Gastroesophageal sphincter (tissue), 4 donors: ENCODE results near the gene FKTN. TPM values are rescaled to one million over a fixed set of nuclear protein-coding genes. Genes with fewer than 3 reads are reported as not detected.

Experiments used
- ATAC-seq: fragments of 150-250 bp; one replicate; pipeline ENCODE4 v1.9.1; 2016; ENCODE audit warnings: mild to moderate bottlenecking, moderate library complexity
- H3K27ac ChIP-seq, 4 donors: fragments of 200-600 bp; sonication (generic) in 3 of 4; 1 replicate in 3 of 4; 2 replicates in 1 of 4; pipeline ENCODE4 v1.5.1; 2016 to 2019
- H3K27me3 ChIP-seq: fragments of 200-600 bp; sonication (generic); one replicate; pipeline ENCODE4 v1.5.1; 2019
- H3K36me3 ChIP-seq, 2 donors: fragments of 200-600 bp; sonication (generic); one replicate each; pipeline ENCODE4 v1.5.1; 2019; ENCODE audit warnings: control low read depth in 1 of 2
- H3K4me1 ChIP-seq, 3 donors: fragments of 200-600 bp; sonication (generic); 1 replicate in 2 of 3; 2 replicates in 1 of 3; pipeline ENCODE4 v1.5.1; 2016 to 2019; ENCODE audit warnings: control low read depth in 2 of 3
- H3K4me3 ChIP-seq, 2 donors: fragments of 200-600 bp; sonication (generic); one replicate each; pipeline ENCODE4 v1.5.1; 2019; ENCODE audit warnings: mild to moderate bottlenecking in 1 of 2, moderate library complexity in 1 of 2
- H3K9me3 ChIP-seq, 3 donors: fragments of 200-600 bp; sonication (generic); one replicate each; pipeline ENCODE4 v1.5.1; 2017 to 2019; ENCODE audit warnings: control low read depth in 2 of 3
- EP300 ChIP-seq: sonication (generic); formaldehyde crosslinking; IDR thresholded peaks from one replicate; pipeline ENCODE4 v1.6.1; 2017; ENCODE audit warnings: antibody characterized with exemption, mild to moderate bottlenecking
- POLR2A ChIP-seq, 2 donors: fragments of 450-650 bp; IDR thresholded peaks; one replicate each; pipeline ENCODE4 v1.6.1; 2017; ENCODE audit warnings: antibody characterized with exemption in 2 of 2, mild to moderate bottlenecking in 2 of 2, moderate library complexity in 1 of 2
- POLR2AphosphoS5 ChIP-seq: sonication (generic); formaldehyde crosslinking; IDR thresholded peaks from one replicate; pipeline ENCODE4 v1.6.1; 2017; ENCODE audit warnings: antibody characterized with exemption
- WGBS, 2 donors: methylation state at CpG; one replicate each; pipeline ENCODE4 v1.1.5; 2018; ENCODE audit warnings: low coverage in 1 of 2; 5-methylcytosine and 5-hydroxymethylcytosine counted together
- total RNA-seq, 4 donors: library from RNA; depleted of rRNA; stranded (reverse); fragments of >200 nt; gene quantifications; one replicate each; pipeline ENCODE4 v1.1.0, GENCODE V29; 2016
- TF ChIP-seq, protein P1 (sequence below), 4 experiments: fragments of 200-600 bp in 2 of 4; fragments of 450-650 bp in 2 of 4; sonication (generic) in 1 of 4; IDR thresholded peaks; one replicate each; pipeline ENCODE4 v1.5.1; 2017 to 2019; ENCODE audit warnings: antibody characterized with exemption in 4 of 4, mild to moderate bottlenecking in 2 of 4, moderate library complexity in 2 of 4

The FKTN gene
- total RNA-seq, 4 donors from 2014 or later, result 5.7 to 44.3 (median 9.0) TPM

- TF ChIP-seq POLR2AphosphoS5, result no peak
- no peak for TF ChIP-seq POLR2A (IDR thresholded peaks at IDR 0.05)
- TF ChIP-seq, protein P1, sequence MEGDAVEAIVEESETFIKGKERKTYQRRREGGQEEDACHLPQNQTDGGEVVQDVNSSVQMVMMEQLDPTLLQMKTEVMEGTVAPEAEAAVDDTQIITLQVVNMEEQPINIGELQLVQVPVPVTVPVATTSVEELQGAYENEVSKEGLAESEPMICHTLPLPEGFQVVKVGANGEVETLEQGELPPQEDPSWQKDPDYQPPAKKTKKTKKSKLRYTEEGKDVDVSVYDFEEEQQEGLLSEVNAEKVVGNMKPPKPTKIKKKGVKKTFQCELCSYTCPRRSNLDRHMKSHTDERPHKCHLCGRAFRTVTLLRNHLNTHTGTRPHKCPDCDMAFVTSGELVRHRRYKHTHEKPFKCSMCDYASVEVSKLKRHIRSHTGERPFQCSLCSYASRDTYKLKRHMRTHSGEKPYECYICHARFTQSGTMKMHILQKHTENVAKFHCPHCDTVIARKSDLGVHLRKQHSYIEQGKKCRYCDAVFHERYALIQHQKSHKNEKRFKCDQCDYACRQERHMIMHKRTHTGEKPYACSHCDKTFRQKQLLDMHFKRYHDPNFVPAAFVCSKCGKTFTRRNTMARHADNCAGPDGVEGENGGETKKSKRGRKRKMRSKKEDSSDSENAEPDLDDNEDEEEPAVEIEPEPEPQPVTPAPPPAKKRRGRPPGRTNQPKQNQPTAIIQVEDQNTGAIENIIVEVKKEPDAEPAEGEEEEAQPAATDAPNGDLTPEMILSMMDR (IDR thresholded peaks at IDR 0.05), result no peak
- no peak for TF ChIP-seq EP300
- H3K36me3 ChIP-seq, result no peaks in the 10 kb centered on the region
- H3K27ac ChIP-seq, result no peak overlapping the region
- no peaks in the 10 kb centered on the region for H3K27me3 ChIP-seq
- no peak for ATAC-seq
- no peaks in the 10 kb centered on the region for H3K9me3 ChIP-seq
- H3K4me1 ChIP-seq, result no peaks in the 10 kb centered on the region
- 29 to 59% methylated on average over 3 to 8 of the region's 8 CpGs for WGBS, 2 donors
- H3K4me3 ChIP-seq, result no peak overlapping the region
Measured at GRCh38 chr9:105679257-105680022, 121.5 kb downstream of the FKTN start.

DNA sequence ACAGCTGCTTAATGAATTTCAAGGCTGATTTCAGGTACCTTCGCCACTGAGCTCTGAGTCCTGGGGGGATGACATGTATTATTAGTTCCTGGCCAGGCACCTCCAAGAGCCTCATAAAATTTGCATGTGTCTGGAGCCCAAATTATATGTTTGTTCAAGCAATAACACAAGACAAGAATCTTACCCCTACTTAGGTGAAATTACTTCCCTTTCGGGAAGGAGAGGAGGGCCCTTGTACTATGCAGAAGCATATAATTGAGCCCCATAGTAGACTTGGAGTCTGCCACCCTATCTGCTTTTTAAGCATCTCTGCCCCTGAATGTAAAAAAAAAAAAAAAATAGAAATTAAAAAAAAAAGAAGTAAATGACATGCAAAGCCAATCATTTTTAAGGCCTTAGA lies 123.4 kb downstream of the FKTN start:
- 84 to 100% methylated on average over 2 of the region's 2 CpGs for WGBS, 2 donors
- no peak overlapping the region for H3K27ac ChIP-seq
- H3K9me3 ChIP-seq, result no peaks in the 10 kb centered on the region
- no peaks in the 10 kb centered on the region for H3K4me1 ChIP-seq
- no peaks in the 10 kb centered on the region for H3K36me3 ChIP-seq
- H3K4me3 ChIP-seq, result no peak overlapping the region
- ATAC-seq, result no peak
- no peaks in the 10 kb centered on the region for H3K27me3 ChIP-seq
- no peak for TF ChIP-seq POLR2AphosphoS5
- TF ChIP-seq, protein P1 (IDR thresholded peaks at IDR 0.05), result no peak
- no peak for TF ChIP-seq EP300
- TF ChIP-seq POLR2A (IDR thresholded peaks at IDR 0.05), result no peak

- no CpG with 5 or more reads among the region's 1 CpG for WGBS, 2 donors
Measured at GRCh38 chr9:105681724-105682123, 123.8 kb downstream of the FKTN start.

DNA sequence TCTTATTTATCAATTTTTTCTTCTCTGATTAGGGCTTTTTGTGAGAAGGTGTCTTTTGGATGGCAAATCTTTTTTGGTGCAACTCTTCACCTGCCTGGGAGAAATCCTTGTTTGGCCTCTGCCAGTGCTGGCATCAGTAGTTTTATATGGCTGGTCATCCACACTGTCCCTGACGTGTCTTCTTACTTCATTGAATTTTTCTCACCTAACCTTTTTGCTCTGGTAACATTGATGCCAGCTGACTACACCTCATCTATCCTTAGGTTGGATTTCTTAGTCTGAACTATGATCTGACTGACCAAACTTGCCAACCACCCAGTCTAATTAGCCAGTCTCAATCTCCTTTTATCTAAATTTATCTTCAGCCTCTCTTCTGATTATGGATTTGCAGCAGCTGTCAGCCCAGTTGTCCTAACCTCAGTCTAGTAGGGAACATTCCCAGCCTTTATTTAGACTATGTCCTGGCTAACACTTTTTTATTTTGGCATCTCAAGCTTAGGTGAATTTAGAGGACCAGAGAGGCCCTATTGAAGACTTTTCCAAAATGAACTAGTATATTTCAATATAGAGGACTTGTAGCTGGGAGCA lies 125.9 kb downstream of the FKTN start:
- H3K27me3 ChIP-seq, result peaks cover 2% of the 10 kb centered on the region
- no peak for TF ChIP-seq POLR2A (IDR thresholded peaks at IDR 0.05)
- no peak for TF ChIP-seq POLR2AphosphoS5
- TF ChIP-seq, protein P1 (IDR thresholded peaks at IDR 0.05), result no peak
- TF ChIP-seq EP300, result no peak
- no peaks in the 10 kb centered on the region for H3K9me3 ChIP-seq
- no peak overlapping the region for H3K27ac ChIP-seq
- ATAC-seq, result no peak
- H3K36me3 ChIP-seq, result no peaks in the 10 kb centered on the region
- no peaks in the 10 kb centered on the region for H3K4me1 ChIP-seq
- no peak overlapping the region for H3K4me3 ChIP-seq
- WGBS, 2 donors, result 38 to 80% methylated on average over 1 of the region's 1 CpG

More at GRCh38 chr9:105681724-105682123, 123.8 kb downstream of the FKTN start:
- no peak for ATAC-seq
- Histone ChIP-seq H3K27me3 (no peaks in the 10 kb centered on the region), H3K4me1 (no peaks in the 10 kb centered on the region), H3K36me3 (no peaks in the 10 kb centered on the region), H3K27ac (no peak overlapping the region), H3K4me3 (no peak overlapping the region), H3K9me3 (no peaks in the 10 kb centered on the region)
- TF ChIP-seq EP300, result no peak
- TF ChIP-seq, protein P1 (IDR thresholded peaks at IDR 0.05), result no peak
- no peak for TF ChIP-seq POLR2A (IDR thresholded peaks at IDR 0.05)
- TF ChIP-seq POLR2AphosphoS5, result no peak

DNA sequence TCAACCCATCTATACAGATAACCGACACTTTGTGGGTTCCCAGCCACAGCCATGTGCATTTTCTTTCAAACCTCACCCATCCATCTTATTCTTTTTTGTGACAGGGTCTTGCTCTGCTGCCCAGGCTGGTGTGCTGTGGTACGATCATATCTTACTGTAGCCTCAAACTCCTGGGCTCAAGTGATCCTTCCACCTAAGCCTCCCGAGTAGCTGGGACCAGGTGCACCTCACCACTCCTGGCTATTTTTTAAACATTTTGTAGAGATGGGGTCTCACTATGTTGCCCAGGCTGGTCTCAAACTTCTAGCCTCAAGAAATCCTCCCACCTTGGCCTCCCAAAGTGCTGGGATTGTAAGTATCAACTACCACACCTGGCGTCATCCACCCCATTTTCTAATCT lies 129.0 kb downstream of the FKTN start:
- H3K4me3 ChIP-seq, result no peak overlapping the region
- H3K36me3 ChIP-seq, result no peaks in the 10 kb centered on the region
- H3K9me3 ChIP-seq, result no peaks in the 10 kb centered on the region
- no peak for ATAC-seq
- H3K27me3 ChIP-seq, result peaks cover 23% of the 10 kb centered on the region
- WGBS, 2 donors, result 82 to 94% methylated on average over 4 of the region's 4 CpGs
- TF ChIP-seq POLR2AphosphoS5 (no peak), POLR2A (IDR thresholded peaks at IDR 0.05) (no peak), EP300 (no peak)
- TF ChIP-seq, protein P1 (IDR thresholded peaks at IDR 0.05), result no peak
- H3K4me1 ChIP-seq, result no peaks in the 10 kb centered on the region
- no peak overlapping the region for H3K27ac ChIP-seq
